Mammary epithelial cell (primary cell): ENCODE results near the gene PTPRC.

ENCODE experiments used
- CTCF ChIP-seq, 2 donors: IDR thresholded peaks in 1 of 2; conservative IDR thresholded peaks in 1 of 2; 2 replicates each; pipeline ENCODE4 v1.5.1; 2011 to 2012; ENCODE audit warnings: inconsistent platforms in 2 of 2, low read length in 2 of 2, mild to moderate bottlenecking in 2 of 2, control low read depth in 1 of 2, low read depth in 1 of 2; ENCODE audit not compliant: insufficient read depth in 1 of 2; ENCODE audit errors: extremely low read depth in 1 of 2
- EZH2 ChIP-seq: IDR thresholded peaks from 2 replicates; pipeline ENCODE4 v1.6.1; 2012; ENCODE audit warnings: low read length, inconsistent platforms, borderline replicate concordance

DNA sequence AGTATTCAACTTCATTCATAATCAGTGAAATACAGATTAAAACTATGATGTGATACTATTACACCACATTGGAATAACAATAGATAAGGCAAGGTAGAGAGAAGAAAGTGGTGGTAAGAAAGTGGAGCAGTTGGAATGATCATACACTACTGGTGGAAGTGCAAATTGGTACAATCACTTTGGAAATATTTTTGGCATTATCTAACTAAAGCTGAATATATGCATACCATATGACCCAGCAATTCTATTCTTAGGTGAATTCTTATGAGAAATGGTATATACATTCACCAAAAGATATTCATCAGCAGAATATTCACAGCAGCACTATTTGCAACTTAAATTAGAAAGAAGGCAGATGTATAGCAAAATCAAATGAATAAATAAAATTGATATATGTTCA, 21.4 kb upstream of the PTPRC start:
- no peak for TF ChIP-seq CTCF (conservative IDR thresholded peaks at IDR 0.05 in 1 of 2, IDR thresholded peaks at IDR 0.05 in 1 of 2; ENCODE audit: extremely low read depth in 1 of 2, insufficient read depth in 1 of 2, low read depth in 1 of 2, low read length in 2 of 2)
- TF ChIP-seq EZH2, result no peak
